ENCODE measurements around the gene SAMD8. TPM values are rescaled to one million over a fixed set of nuclear protein-coding genes. Genes with fewer than 3 reads are reported as not detected.

The SAMD8 gene
- total and polyA plus RNA-seq, 3 donors from 2014 or later, result 45.0 to 66.3 (median 55.3) TPM

- peaks cover 4% of the 10 kb centered on the region for H3K4me1 ChIP-seq
- H3K4me3 ChIP-seq, result no peak overlapping the region
- H3K36me3 ChIP-seq (ENCODE audit: low read depth, missing control alignments), result no peaks in the 10 kb centered on the region
- H3K9me3 ChIP-seq, result no peaks in the 10 kb centered on the region
- no peak for DNase-seq
- no peak overlapping the region for H3K27ac ChIP-seq
- intact Hi-C loops (cut with DNase I; ENCODE audit: low total_unique reads), result no loop called here
- TF ChIP-seq POLR2A (IDR thresholded peaks at IDR 0.05), result no peak
- no peak for TF ChIP-seq CTCF (IDR thresholded peaks at IDR 0.05)
- WGBS, 2 donors, result 88 to 92% methylated on average over 6 of the region's 6 CpGs
- H3K27me3 ChIP-seq, result no peaks in the 10 kb centered on the region
These were observed 35.1 kb upstream of the SAMD8 start for GRCh38 chr10:75076348-75076747.

GRCh38 chr10:75079436-75080083 is 31.9 kb upstream of the SAMD8 start:
- Histone ChIP-seq H3K27me3 (no peaks in the 10 kb centered on the region), H3K4me3 (no peak overlapping the region), H3K36me3 (ENCODE audit: low read depth, missing control alignments) (no peaks in the 10 kb centered on the region), H3K27ac (no peak overlapping the region), H3K9me3 (no peaks in the 10 kb centered on the region), H3K4me1 (no peaks in the 10 kb centered on the region)
- 87 to 88% methylated on average over 8 to 9 of the region's 9 CpGs for WGBS, 2 donors
- intact Hi-C loops (cut with DNase I; ENCODE audit: low total_unique reads), result no loop called here
- TF ChIP-seq CTCF (IDR thresholded peaks at IDR 0.05), result no peak
- TF ChIP-seq POLR2A (IDR thresholded peaks at IDR 0.05), result no peak
- DNase-seq, result no peak

- WGBS, 2 donors, result 89 to 94% methylated on average over 4 of the region's 4 CpGs
- DNase-seq, result no peak
- H3K9me3 ChIP-seq, result no peaks in the 10 kb centered on the region
- no peaks in the 10 kb centered on the region for H3K4me1 ChIP-seq
- intact Hi-C loops (cut with DNase I; ENCODE audit: low total_unique reads), result no loop called here
- no peaks in the 10 kb centered on the region for H3K36me3 ChIP-seq (ENCODE audit: low read depth, missing control alignments)
- no peak overlapping the region for H3K27ac ChIP-seq
- TF ChIP-seq POLR2A (IDR thresholded peaks at IDR 0.05), result no peak
- no peak for TF ChIP-seq CTCF (IDR thresholded peaks at IDR 0.05)
- H3K27me3 ChIP-seq, result no peaks in the 10 kb centered on the region
- no peak overlapping the region for H3K4me3 ChIP-seq
These were observed 30.9 kb upstream of the SAMD8 start for GRCh38 chr10:75080554-75080953.

GRCh38 chr10:75081379-75081778 is 30.1 kb upstream of the SAMD8 start:
- no peak for TF ChIP-seq POLR2A (IDR thresholded peaks at IDR 0.05)
- no peak for TF ChIP-seq CTCF (IDR thresholded peaks at IDR 0.05)
- Histone ChIP-seq H3K27me3 (no peaks in the 10 kb centered on the region), H3K36me3 (ENCODE audit: low read depth, missing control alignments) (no peaks in the 10 kb centered on the region), H3K4me3 (no peak overlapping the region), H3K9me3 (no peaks in the 10 kb centered on the region), H3K27ac (no peak overlapping the region), H3K4me1 (no peaks in the 10 kb centered on the region)
- 95 to 98% methylated on average over 5 of the region's 5 CpGs for WGBS, 2 donors
- DNase-seq, result no peak
- intact Hi-C loops (cut with DNase I; ENCODE audit: low total_unique reads), result no loop called here
